IMR-90 (cell line): Measurements from ENCODE around the gene CAP2. TPM values are rescaled to one million over a fixed set of nuclear protein-coding genes. Genes with fewer than 3 reads are reported as not detected.

Experiments used
- ATAC-seq: fragments of 200-7000 bp; cut with Tn5 transposase; 2 replicates; pipeline ENCODE4 v1.9.1; 2020; ENCODE audit warnings: low read depth, mild to moderate bottlenecking, moderate library complexity
- BruUV-seq: library from RNA; stranded (reverse); fragments of 400-500 nt; replicated peaks from 2 replicates; lab custom pipeline; 2021; lab: Mats Ljungman, UMichigan
- CTCF ChIA-PET: fragments of 300-600 bp; formaldehyde crosslinking; extraction: SDS; loops from one replicate; lab custom pipeline; 2021; ENCODE audit warnings: antibody characterized with exemption; lab: Yijun Ruan, JAX
- POLR2A ChIA-PET: fragments of 300-600 bp; sonication (Branson Sonifier 250); formaldehyde crosslinking; loops from one replicate; lab custom pipeline; 2022; ENCODE audit warnings: antibody characterized with exemption; ENCODE audit not compliant: unreplicated experiment; lab: Charles Lee
- DNase-seq: peaks from one replicate; pipeline ENCODE4 v3.0.0; 2013
- H2AFZ ChIP-seq: replicated peaks from 2 replicates; pipeline ENCODE3; 2013; ENCODE audit warnings: low read length, mild to moderate bottlenecking; ENCODE audit not compliant: poor library complexity
- H2AK5ac ChIP-seq: 2 replicates; pipeline ENCODE4 v1.6.1; 2013; ENCODE audit warnings: low read depth, low read length, inconsistent platforms
- H2AK9ac ChIP-seq: replicated peaks from 2 replicates; pipeline ENCODE3; 2013; ENCODE audit warnings: mild to moderate bottlenecking, low read depth, low read length, moderate library complexity; ENCODE audit not compliant: poor library complexity
- H2BK120ac ChIP-seq: 2 replicates; pipeline ENCODE4 v1.6.1; 2013; ENCODE audit warnings: low read depth, low read length, inconsistent platforms
- H2BK15ac ChIP-seq: 3 replicates; pipeline ENCODE4 v1.6.1; 2013; ENCODE audit warnings: low read depth, low read length, inconsistent platforms
- H2BK20ac ChIP-seq: 2 replicates; pipeline ENCODE4 v1.6.1; 2013; ENCODE audit warnings: low read depth, mild to moderate bottlenecking, inconsistent platforms, low read length, moderate library complexity
- H2BK5ac ChIP-seq: 2 replicates; pipeline ENCODE4 v1.6.1; 2013; ENCODE audit warnings: mild to moderate bottlenecking, low read depth, low read length, inconsistent platforms; ENCODE audit not compliant: poor library complexity, severe bottlenecking
- H3K14ac ChIP-seq: replicated peaks from 2 replicates; pipeline ENCODE4 v1.6.1; 2013; ENCODE audit warnings: low read depth, low read length, inconsistent platforms
- H3K18ac ChIP-seq: 2 replicates; pipeline ENCODE4 v1.6.1; 2013; ENCODE audit warnings: low read depth, low read length, control low read depth
- H3K23ac ChIP-seq: 2 replicates; pipeline ENCODE4 v1.6.1; 2013; ENCODE audit warnings: low read depth, low read length, inconsistent platforms
- H3K27ac ChIP-seq: 2 replicates; pipeline ENCODE4 v1.5.1; 2013; ENCODE audit warnings: mild to moderate bottlenecking, control low read depth, low read length; ENCODE audit not compliant: insufficient read depth
- H3K27me3 ChIP-seq: 2 replicates; pipeline ENCODE4 v1.6.1; 2013; ENCODE audit warnings: low read length; ENCODE audit not compliant: control insufficient read depth, insufficient read depth
- H3K36me3 ChIP-seq: 2 replicates; pipeline ENCODE4 v1.6.1; 2013; ENCODE audit warnings: low read length, mixed read lengths; ENCODE audit not compliant: control insufficient read depth, insufficient read depth
- H3K4ac ChIP-seq: 2 replicates; pipeline ENCODE4 v1.6.1; 2013; ENCODE audit warnings: low read depth, low read length, inconsistent platforms
- H3K4me1 ChIP-seq: 2 replicates; pipeline ENCODE4 v1.6.1; 2013; ENCODE audit warnings: low read length, mixed read lengths; ENCODE audit not compliant: control insufficient read depth, insufficient read depth
- H3K4me2 ChIP-seq: 2 replicates; pipeline ENCODE4 v1.6.1; 2013; ENCODE audit warnings: low read depth, mild to moderate bottlenecking, control low read depth, low read length, moderate library complexity
- H3K4me3 ChIP-seq: 2 replicates; pipeline ENCODE4 v1.5.1; 2013; ENCODE audit warnings: low read depth, mild to moderate bottlenecking, control low read depth, low read length, moderate library complexity; ENCODE audit not compliant: insufficient read depth
- H3K56ac ChIP-seq: 2 replicates; pipeline ENCODE4 v1.6.1; 2013; ENCODE audit warnings: low read length, inconsistent platforms; ENCODE audit not compliant: insufficient read depth; ENCODE audit errors: extremely low read depth
- H3K79me1 ChIP-seq, 2 experiments: 2 replicates each; pipeline ENCODE4 v1.6.1; 2013; ENCODE audit warnings: low read length in 2 of 2, inconsistent platforms in 1 of 2, low read depth in 1 of 2
- H3K9ac ChIP-seq: 2 replicates; pipeline ENCODE4 v1.6.1; 2013; ENCODE audit warnings: low read depth, low read length, control low read depth
- H3K9me1 ChIP-seq: 2 replicates; pipeline ENCODE4 v1.6.1; 2013; ENCODE audit warnings: low read length, inconsistent platforms; ENCODE audit not compliant: insufficient read depth
- H3K9me3 ChIP-seq: 2 replicates; pipeline ENCODE4 v1.6.1; 2013; ENCODE audit warnings: low read length; ENCODE audit not compliant: control insufficient read depth, insufficient read depth
- H4K20me1 ChIP-seq: 2 replicates; pipeline ENCODE4 v1.6.1; 2013; ENCODE audit warnings: low read length, inconsistent platforms; ENCODE audit not compliant: insufficient read depth
- H4K5ac ChIP-seq: 2 replicates; pipeline ENCODE4 v1.6.1; 2013; ENCODE audit warnings: mild to moderate bottlenecking, low read depth, low read length, control low read depth
- H4K8ac ChIP-seq, 2 experiments: 2 replicates each; pipeline ENCODE4 v1.6.1; 2013; ENCODE audit warnings: low read depth in 2 of 2, low read length in 2 of 2, control low read depth in 1 of 2, inconsistent platforms in 1 of 2
- H4K91ac ChIP-seq: 2 replicates; pipeline ENCODE4 v1.6.1; 2013; ENCODE audit warnings: low read depth, low read length, inconsistent platforms; ENCODE audit not compliant: insufficient read depth
- BHLHE40 ChIP-seq: fragments of 150-350 bp; IDR thresholded peaks from 2 replicates; pipeline ENCODE4 v1.6.1; 2016; ENCODE audit warnings: mild to moderate bottlenecking, low read depth, low read length
- CEBPB ChIP-seq: IDR thresholded peaks from 2 replicates; pipeline ENCODE4 v1.6.1; 2012; ENCODE audit warnings: low read depth, low read length, improper control_type of control experiment
- MXI1 ChIP-seq: IDR thresholded peaks from 2 replicates; pipeline ENCODE4 v1.6.1; 2012; ENCODE audit warnings: low read depth, mild to moderate bottlenecking, low read length, moderate library complexity, borderline replicate concordance
- POLR2A ChIP-seq: IDR thresholded peaks from 2 replicates; pipeline ENCODE4 v1.6.1; 2012; ENCODE audit warnings: mild to moderate bottlenecking, low read depth, low read length
- RAD21 ChIP-seq: IDR thresholded peaks from 2 replicates; pipeline ENCODE4 v1.6.1; 2012; ENCODE audit warnings: low read length, improper control_type of control experiment
- RCOR1 ChIP-seq: IDR thresholded peaks from 2 replicates; pipeline ENCODE4 v1.6.1; 2012; ENCODE audit warnings: mild to moderate bottlenecking, low read length, improper control_type of control experiment; ENCODE audit not compliant: insufficient replicate concordance
- WGBS, 2 experiments: methylation state at CpG; one replicate each; pipeline versions ENCODE4 v1.1.5 to v1.1.7; 2013; ENCODE audit warnings: missing lambda C conversion rate in 2 of 2; ENCODE audit not compliant: insufficient read length in 1 of 2; ENCODE audit errors: extremely low coverage in 2 of 2; 5-methylcytosine and 5-hydroxymethylcytosine counted together
- dilution Hi-C: fragments of 300-500 bp; cut with HindIII; formaldehyde crosslinking; loops from one replicate; pipeline ENCODE4 v1.14.3; 2018; ENCODE audit warnings: low sequenced_read_pairs; ENCODE audit not compliant: unreplicated experiment
- in situ Hi-C: fragments of 300-500 bp; cut with MboI; formaldehyde crosslinking; loops from 3 replicates; pipeline ENCODE4 v1.14.3; 2019; ENCODE audit warnings: low sequenced_read_pairs, inconsistent platforms, mixed read lengths
- intact Hi-C: fragments of 100-400 bp; cut with micrococcal nuclease; formaldehyde crosslinking; loops from 2 replicates; pipeline ENCODE4 v1.10.0; 2022
- polyA plus RNA-seq, 3 experiments: library from polyadenylated mRNA; depleted of rRNA; stranded (reverse); fragments of >200 nt; gene quantifications; 2 replicates each; pipeline ENCODE4 v1.2.3, GENCODE V29; 2012; ENCODE audit warnings: low replicate concordance in 1 of 3
- total RNA-seq: library from RNA; depleted of rRNA; stranded (reverse); fragments of >200 nt; gene quantifications from 2 replicates; pipeline ENCODE4 v1.2.3, GENCODE V29; 2012
- TF ChIP-seq, protein P1 (sequence below): conservative IDR thresholded peaks from 2 replicates; pipeline ENCODE4 v1.5.1; 2012; ENCODE audit warnings: mild to moderate bottlenecking, low read depth, low read length, improper control_type of control experiment
- TF ChIP-seq, protein P2 (sequence below): fragments of 150-350 bp; IDR thresholded peaks from 2 replicates; pipeline ENCODE4 v1.6.1; 2017; ENCODE audit warnings: mild to moderate bottlenecking, antibody characterized with exemption, low read length, low read depth

Gene CAP2
- total and polyA plus RNA-seq, 2 of the 4 experiments (the other 2 are of a cell fraction): 14.5 to 27.5 TPM

GRCh38 chr6:17469006-17469832 lies 75.8 kb downstream of the CAP2 start:
- dilution Hi-C loops (no loop called here), intact Hi-C loops (no loop called here), in situ Hi-C loops (no loop called here)
- DNase-seq (no peak), ATAC-seq (no peak)
- Histone ChIP-seq H3K4me3 (no peak overlapping the region), H4K91ac (no peak overlapping the region), H4K20me1 (peaks cover 4% of the 10 kb centered on the region; the same call in 1 of the 2 replicates), H2AK9ac (no peak overlapping the region), H3K4me1 (peaks cover 10% of the 10 kb centered on the region), H3K23ac (no peak overlapping the region), H4K8ac (no peak overlapping the region), H3K9me1 (peaks cover 6% of the 10 kb centered on the region; the same call in 1 of the 2 replicates), H3K27me3 (no peaks in the 10 kb centered on the region), H2BK20ac (no peak overlapping the region), H2BK120ac (no peak overlapping the region), H3K14ac (no peak overlapping the region), H2BK5ac (peak overlapping the region; percentile 17), H4K5ac (no peak overlapping the region), H3K79me1 (peaks cover 0 to 27% of the 10 kb centered on the region in 2 experiments), H2BK15ac (no peak overlapping the region), H3K9ac (no peak overlapping the region), H3K4me2 (no peak overlapping the region), H3K4ac (no peak overlapping the region), H3K27ac (no peak overlapping the region), H3K9me3 (peaks cover 11% of the 10 kb centered on the region), H3K56ac (no peak overlapping the region), H3K36me3 (peaks cover 16% of the 10 kb centered on the region), H2AFZ (no peak overlapping the region), H3K18ac (no peak overlapping the region), H2AK5ac (no peak overlapping the region)
- ChIA-PET POLR2A (no interaction called here), CTCF (no interaction called here)
- TF ChIP-seq POLR2A: no peak
- TF ChIP-seq, protein P1, sequence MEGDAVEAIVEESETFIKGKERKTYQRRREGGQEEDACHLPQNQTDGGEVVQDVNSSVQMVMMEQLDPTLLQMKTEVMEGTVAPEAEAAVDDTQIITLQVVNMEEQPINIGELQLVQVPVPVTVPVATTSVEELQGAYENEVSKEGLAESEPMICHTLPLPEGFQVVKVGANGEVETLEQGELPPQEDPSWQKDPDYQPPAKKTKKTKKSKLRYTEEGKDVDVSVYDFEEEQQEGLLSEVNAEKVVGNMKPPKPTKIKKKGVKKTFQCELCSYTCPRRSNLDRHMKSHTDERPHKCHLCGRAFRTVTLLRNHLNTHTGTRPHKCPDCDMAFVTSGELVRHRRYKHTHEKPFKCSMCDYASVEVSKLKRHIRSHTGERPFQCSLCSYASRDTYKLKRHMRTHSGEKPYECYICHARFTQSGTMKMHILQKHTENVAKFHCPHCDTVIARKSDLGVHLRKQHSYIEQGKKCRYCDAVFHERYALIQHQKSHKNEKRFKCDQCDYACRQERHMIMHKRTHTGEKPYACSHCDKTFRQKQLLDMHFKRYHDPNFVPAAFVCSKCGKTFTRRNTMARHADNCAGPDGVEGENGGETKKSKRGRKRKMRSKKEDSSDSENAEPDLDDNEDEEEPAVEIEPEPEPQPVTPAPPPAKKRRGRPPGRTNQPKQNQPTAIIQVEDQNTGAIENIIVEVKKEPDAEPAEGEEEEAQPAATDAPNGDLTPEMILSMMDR: no peak
- no peak for TF ChIP-seq MXI1
- no peak for TF ChIP-seq CEBPB
- TF ChIP-seq BHLHE40: no peak
- no peak for TF ChIP-seq RAD21
- TF ChIP-seq, protein P2, sequence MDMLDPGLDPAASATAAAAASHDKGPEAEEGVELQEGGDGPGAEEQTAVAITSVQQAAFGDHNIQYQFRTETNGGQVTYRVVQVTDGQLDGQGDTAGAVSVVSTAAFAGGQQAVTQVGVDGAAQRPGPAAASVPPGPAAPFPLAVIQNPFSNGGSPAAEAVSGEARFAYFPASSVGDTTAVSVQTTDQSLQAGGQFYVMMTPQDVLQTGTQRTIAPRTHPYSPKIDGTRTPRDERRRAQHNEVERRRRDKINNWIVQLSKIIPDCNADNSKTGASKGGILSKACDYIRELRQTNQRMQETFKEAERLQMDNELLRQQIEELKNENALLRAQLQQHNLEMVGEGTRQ: no peak
- TF ChIP-seq RCOR1: no peak
- BruUV-seq: no TSS peak
- WGBS, 2 experiments: no CpG with 5 or more reads among the region's 10 CpGs
